ENCODE results near the gene PARK7.
A peak's percentile ranks its signal among the peaks of the same experiment; 100 is the strongest.
"Not testable (repeated sequence)": the region's sequence is repeated elsewhere in the genome, so short reads cannot be mapped to it uniquely, and the experiment has no call there.

Gene PARK7

GRCh38 chr1:7948960-7949359, 12.6 kb upstream of the PARK7 start:
- no peak for DNase-seq

GRCh38 chr1:7952791-7953190, 8.7 kb upstream of the PARK7 start:
- not testable (repeated sequence) for DNase-seq

DNA sequence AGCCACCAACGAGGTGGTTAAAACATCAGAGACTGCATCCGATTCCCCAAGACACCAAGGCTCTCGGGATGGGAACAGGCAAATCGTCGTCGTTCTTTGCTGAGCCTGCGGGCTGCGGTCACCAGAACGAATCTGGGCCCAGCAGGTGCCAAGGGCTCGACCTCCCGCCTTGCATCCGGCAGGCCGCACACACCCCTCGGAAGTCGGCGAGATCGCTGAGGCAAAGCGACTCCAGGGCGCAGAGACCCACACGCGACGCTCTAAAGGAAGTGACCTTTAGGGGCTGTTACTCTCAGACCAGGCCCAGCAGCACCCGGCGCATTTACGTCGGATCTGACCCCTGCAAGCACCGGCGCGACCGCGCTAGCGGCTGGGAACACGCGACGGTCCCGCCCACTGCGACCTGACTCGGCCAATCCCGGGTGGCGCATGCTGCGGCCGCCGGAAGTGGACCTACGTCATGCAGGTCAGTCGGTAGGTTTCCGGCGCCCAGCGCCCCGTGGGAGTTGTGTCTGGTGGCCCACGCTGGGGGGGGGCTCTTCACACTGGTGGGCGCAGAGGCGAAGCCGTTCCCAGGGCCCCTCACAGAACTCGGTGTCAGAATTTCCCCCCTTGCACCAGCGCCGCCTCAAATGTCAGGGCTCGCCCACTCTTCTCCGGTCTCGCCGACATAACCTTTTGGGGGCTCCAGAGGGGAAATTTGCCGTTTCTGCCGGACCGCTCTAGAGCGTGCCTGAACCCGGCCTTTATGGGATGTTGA, 7.5 kb upstream of the PARK7 start:
- peak; percentile 93 for DNase-seq

GRCh38 chr1:7954683-7955082, 6.8 kb upstream of the PARK7 start:
- DNase-seq: no peak

DNA sequence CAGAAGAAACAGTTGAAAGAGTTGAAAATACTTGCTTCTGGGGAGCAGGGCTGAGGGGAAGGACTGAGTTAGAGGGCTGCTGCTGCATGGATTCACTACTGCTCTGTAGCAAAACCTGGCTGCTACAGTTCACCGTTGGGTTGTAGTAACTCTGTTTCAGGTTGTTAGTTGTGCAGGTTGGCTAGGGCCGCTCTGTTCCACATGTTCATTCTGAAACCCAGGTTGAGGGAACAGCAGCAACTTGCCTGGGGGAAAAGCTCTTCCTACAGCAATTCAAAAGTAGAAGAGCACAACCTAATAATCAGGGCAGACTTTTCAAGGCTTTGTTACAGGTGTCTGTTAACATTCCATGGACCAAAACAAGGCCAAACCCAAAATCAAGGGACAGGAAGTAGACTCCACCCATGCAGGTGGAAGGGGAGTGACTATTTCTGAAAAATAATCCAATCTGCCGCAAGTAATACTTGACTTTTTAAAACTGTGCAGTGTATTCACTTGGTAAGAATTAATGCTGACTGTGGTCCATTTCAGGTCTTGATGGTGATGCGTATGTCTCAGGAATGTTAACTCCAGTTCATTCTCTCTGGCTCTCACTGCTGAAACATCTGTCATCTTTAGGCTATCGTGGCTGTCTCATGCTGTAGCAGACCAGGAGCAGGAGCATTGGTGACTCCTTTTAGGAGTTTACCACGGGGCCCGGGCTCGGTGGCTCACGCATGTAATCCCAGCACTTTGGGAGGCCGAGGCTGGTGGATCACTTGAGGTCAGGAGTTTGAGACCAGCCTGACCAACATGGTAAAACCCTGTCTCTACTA, 5.1 kb upstream of the PARK7 start:
- DNase-seq: no peak

DNA sequence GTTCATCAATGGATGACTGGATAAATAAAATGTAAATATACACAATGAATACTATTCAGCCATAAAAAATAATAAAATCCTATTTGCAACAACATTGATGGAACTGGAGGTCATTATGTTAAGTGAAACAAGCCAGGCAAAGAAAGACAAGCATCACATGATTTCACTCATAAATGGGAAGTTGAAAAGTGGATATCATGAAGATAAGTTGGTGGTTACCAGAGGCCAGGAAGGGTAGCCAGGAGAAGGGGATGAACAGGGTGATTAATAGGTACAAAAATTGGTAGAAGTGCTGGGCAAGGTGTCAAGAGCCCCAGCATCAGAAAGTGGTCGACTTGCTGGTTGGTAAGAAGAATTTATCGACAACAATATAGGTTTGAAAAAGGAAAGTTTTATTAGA, 1.3 kb upstream of the PARK7 start:
- DNase-seq: no peak

- DNase-seq: no peak
Measured at GRCh38 chr1:7960867-7961215, 670 bp upstream of the PARK7 start.

GRCh38 chr1:7962014-7962335, 464 bp downstream of the PARK7 start:
- DNase-seq: no peak

DNA sequence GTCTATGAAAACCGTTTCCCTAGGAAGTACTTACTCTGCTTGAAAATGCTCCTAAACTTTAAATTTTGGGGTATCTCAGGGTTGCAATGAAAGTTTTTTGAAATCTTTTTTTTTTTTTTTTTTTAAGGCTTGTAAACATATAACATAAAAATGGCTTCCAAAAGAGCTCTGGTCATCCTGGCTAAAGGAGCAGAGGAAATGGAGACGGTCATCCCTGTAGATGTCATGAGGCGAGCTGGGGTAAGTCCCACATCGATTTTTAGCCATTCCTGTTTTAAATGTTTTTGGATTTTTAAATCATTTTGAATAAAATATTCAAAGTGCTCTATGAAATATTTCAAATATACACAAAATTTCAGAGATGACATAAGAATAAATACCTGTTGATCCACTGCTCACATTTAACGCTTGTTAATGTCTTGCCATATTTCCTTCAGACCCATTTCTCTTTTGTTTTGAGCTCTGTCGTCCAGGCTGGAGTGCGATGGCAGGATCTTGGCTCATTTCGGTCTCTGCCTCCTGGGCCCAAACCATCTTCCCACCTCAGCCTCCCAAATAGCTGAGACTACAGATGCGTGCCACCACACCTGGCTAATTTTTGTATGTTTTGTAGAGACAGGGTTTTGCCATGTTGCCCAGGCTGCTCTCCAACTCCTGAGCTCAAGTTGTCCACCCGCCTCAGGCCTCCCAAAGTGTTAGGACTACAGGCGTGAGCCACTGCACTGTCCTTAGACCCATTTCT, 1.3 kb downstream of the PARK7 start:
- no peak for DNase-seq

DNA sequence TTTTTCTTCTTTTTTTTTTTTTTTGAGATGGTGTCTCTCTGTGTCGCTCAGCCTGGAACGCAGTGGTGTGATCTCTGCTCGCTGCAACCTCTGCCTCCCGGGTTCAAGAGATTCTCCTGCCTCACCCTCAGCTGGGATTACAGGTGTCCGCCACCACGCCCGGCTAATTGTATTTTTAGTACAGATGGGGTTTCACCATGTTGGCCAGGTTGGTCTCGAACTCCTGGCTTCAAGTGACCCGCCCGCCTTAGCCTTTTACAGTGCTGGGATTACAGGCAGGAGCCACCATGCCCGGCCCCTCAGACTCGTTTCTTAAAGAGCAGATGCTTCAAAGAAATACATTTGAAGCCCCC, 1.8 kb downstream of the PARK7 start:
- not testable (repeated sequence) for DNase-seq

GRCh38 chr1:7963841-7964240, 2.3 kb downstream of the PARK7 start:
- not testable (repeated sequence) for DNase-seq

DNA sequence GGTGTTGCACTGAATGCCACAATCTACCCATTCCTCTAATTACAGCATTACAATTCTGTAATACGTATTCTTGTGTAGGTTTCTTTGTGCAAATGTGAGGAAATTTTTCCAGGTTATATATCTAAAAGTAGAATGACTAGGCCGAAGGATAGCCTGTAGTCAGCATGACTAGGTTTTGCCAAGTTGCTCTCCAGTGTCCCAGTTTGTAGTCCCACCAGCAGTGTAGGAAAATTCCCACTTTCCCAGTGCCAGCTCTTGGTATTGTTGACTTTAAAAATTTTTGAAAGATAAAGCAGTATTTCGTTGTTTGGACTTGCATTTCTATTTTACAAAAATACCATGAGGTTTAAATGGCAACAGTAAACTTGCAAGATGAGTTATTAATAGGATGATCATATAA, 3.0 kb downstream of the PARK7 start:
- DNase-seq: no peak

GRCh38 chr1:7967196-7967595, 5.7 kb downstream of the PARK7 start:
- DNase-seq: no peak

GRCh38 chr1:7967651-7968050, 6.1 kb downstream of the PARK7 start:
- no peak for DNase-seq

DNA sequence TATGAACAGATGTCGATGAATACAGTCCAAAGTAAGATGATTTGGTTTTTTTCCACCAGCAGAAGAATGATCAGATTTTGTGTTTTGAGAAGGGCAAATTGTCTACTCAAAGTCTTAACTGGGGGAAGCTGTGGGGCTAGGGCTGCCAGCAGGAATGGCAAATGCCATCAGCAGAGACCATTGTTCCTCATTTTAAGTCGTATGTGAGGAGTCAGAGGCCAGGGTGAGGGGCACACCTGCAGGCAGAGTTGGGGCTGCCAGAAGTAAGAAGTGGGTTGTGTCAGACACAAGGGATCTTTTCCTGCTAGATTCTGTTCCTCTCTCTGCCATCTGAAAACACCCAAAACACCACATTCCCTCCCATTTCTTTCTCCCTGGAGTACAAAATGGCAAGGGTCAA, 8.7 kb downstream of the PARK7 start:
- no peak for DNase-seq

- DNase-seq: no peak
Measured at GRCh38 chr1:7971024-7971423, 9.5 kb downstream of the PARK7 start.

DNA sequence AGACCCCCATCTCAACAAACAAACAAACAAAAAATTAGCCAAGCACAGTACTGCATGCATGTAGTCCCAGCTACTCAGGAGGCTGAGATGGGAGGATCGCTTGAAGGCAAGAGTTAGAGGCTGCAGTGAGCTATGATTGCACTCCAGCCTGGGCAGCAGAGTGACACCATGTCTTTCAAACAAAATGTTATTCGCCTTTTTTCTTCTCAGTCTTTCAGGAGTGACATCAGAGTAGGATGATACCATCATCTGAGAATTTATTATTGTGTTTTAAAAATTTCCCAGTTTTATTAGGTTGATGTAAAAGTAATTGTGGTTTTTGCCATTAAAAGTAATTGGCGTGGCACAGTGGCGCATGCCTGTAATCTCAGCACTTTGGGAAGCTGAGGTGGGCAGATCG, 10.8 kb downstream of the PARK7 start:
- no peak for DNase-seq

GRCh38 chr1:7973086-7973485, 11.6 kb downstream of the PARK7 start:
- no peak for DNase-seq

- DNase-seq: peak; percentile 64
Measured at GRCh38 chr1:7975212-7975865, 13.8 kb downstream of the PARK7 start.

DNA sequence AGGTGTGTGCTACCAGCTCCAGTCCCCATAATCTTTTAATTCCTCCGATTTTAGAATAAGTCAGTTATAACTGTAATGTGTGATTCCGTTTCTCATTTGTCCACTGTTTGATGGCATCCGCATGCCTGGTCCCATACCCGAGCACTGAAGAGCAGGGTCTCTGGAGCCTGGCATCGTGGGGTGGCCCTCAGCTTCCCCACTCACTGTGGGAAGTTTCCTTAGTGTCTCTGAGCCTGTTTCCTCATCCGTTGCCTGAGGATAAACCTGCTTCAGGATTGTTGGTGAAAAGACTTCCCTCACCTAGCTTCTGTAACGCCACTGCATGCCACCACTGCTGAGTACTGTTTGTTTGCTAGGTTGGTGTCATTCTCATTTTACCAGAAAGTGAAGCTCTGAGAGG, 19.5 kb downstream of the PARK7 start:
- no peak for DNase-seq

DNA sequence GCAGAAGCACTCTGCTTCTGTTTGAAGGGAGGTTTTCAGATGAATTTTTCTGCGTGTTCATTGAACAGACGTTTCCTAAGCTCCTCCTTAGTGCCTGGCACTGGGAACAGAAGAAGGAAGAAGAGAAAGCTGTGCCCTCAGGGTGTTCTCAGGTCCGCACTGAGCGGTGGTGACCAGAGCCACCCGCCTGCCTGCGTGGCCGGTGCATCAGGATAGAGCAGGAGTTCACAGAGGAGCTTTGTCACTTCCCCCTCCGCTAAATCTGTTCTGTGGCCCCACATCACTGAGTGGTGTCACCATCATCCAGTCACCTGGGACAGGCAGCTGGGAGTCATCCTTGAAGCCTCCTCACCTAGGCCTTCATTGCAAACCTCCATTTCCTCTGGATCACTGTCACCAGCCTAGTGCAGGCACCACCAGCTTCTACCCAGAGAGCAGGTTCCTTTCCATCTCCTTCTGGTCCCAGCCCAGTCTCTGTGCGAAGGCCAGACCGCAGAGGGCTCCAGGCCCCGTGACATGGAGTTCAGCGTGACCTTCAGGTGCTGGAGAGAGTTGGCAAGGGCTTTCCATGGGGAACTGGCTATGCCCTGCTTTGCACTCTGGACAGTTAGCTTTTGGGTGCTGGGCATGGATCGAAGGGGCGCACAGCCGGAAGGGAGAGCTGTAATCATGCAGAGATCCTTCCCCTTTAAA, 21.7 kb downstream of the PARK7 start:
- DNase-seq: no peak

DNA sequence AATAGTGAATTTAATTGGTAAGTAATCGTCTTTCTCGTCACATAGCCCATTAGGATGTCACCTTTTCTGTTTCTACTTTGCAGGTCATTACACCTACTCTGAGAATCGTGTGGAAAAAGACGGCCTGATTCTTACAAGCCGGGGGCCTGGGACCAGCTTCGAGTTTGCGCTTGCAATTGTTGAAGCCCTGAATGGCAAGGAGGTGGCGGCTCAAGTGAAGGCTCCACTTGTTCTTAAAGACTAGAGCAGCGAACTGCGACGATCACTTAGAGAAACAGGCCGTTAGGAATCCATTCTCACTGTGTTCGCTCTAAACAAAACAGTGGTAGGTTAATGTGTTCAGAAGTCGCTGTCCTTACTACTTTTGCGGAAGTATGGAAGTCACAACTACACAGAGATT, 23.3 kb downstream of the PARK7 start:
- DNase-seq: no peak

All from right forelimb (tissue), 1 donor.